Measurements from ENCODE around the gene USH2A.

DNA sequence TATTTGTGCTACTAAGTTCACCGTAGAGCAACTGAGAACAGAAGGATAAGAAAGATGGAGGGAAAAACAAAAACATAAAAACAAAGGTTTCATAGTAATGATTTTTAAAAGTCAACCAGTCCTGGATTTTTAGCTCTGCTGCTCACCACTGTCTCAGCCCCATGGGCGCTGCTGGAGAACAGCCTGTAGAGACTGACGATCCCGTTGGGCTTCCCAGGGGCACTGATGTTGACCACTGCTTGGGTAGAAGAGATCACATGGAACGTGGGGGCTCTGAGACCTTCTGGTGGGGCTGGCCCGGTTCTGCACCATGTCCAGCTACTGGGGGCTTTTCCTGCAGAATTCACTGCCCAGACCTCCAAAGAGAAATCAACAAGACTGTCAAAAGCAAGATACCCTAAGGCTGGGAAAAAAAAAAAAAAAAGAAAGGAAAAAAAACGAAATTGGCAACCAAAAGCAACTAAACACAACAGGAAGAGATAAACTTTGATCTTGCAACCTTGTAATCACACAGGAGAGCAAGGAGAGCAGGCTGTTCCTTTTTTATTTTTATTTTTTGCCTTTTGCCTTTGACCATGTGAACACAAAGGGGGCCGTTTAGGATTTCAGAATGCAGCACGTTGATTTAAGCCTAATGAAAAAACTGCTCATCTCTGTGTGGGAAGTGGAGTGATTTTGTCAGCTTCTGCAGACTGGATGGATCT, 772.6 kb downstream of the USH2A start:
- TF ChIP-seq, protein P1, sequence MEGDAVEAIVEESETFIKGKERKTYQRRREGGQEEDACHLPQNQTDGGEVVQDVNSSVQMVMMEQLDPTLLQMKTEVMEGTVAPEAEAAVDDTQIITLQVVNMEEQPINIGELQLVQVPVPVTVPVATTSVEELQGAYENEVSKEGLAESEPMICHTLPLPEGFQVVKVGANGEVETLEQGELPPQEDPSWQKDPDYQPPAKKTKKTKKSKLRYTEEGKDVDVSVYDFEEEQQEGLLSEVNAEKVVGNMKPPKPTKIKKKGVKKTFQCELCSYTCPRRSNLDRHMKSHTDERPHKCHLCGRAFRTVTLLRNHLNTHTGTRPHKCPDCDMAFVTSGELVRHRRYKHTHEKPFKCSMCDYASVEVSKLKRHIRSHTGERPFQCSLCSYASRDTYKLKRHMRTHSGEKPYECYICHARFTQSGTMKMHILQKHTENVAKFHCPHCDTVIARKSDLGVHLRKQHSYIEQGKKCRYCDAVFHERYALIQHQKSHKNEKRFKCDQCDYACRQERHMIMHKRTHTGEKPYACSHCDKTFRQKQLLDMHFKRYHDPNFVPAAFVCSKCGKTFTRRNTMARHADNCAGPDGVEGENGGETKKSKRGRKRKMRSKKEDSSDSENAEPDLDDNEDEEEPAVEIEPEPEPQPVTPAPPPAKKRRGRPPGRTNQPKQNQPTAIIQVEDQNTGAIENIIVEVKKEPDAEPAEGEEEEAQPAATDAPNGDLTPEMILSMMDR (IDR thresholded peaks at IDR 0.05; ENCODE audit: insufficient read depth, low read length, poor library complexity, severe bottlenecking) = no peak
- TF ChIP-seq EZH2phosphoT487 (conservative IDR thresholded peaks at IDR 0.05; ENCODE audit: low read length) = no peak

Data from SU-DHL-6 (cell line).